Parathyroid adenoma (tissue), 2 donors: Measurements from ENCODE around the gene CDH4.

Experiments
- H2AFZ ChIP-seq: fragments of 300-600 bp; sonication (generic); one replicate; pipeline ENCODE4 v1.7.0; 2017; ENCODE audit warnings: antibody characterized with exemption, mild to moderate bottlenecking
- H3K27ac ChIP-seq: fragments of 300-600 bp; sonication (generic); one replicate; pipeline ENCODE4 v1.7.0; 2017
- H3K27me3 ChIP-seq: fragments of 300-600 bp; sonication (generic); one replicate; pipeline ENCODE4 v1.7.0; 2017; ENCODE audit warnings: low read length; ENCODE audit not compliant: control insufficient read depth, insufficient read depth
- H3K36me3 ChIP-seq: fragments of 300-600 bp; sonication (generic); one replicate; pipeline ENCODE4 v1.7.0; 2017; ENCODE audit warnings: low read length; ENCODE audit not compliant: control insufficient read depth, insufficient read depth
- H3K4me1 ChIP-seq: fragments of 300-600 bp; sonication (generic); one replicate; pipeline ENCODE4 v1.7.0; 2017; ENCODE audit warnings: control low read depth
- H3K4me2 ChIP-seq: fragments of 300-600 bp; sonication (generic); one replicate; pipeline ENCODE4 v1.7.0; 2017; ENCODE audit warnings: low read length
- H3K4me3 ChIP-seq: fragments of 300-600 bp; sonication (generic); one replicate; pipeline ENCODE4 v1.7.0; 2017; ENCODE audit warnings: low read depth, low read length
- H3K79me2 ChIP-seq: fragments of 300-600 bp; sonication (generic); one replicate; pipeline ENCODE4 v1.7.0; 2017; ENCODE audit warnings: control low read depth
- H3K9ac ChIP-seq: fragments of 300-600 bp; sonication (generic); one replicate; pipeline ENCODE4 v1.7.0; 2017; ENCODE audit warnings: mild to moderate bottlenecking
- H3K9me3 ChIP-seq: fragments of 300-600 bp; sonication (generic); one replicate; pipeline ENCODE4 v1.7.0; 2017; ENCODE audit warnings: low read length; ENCODE audit not compliant: control insufficient read depth
- CTCF ChIP-seq: fragments of 300-600 bp; sonication (generic); IDR thresholded peaks from one replicate; pipeline ENCODE4 v1.7.0; 2017; ENCODE audit warnings: antibody characterized with exemption, mild to moderate bottlenecking
- donor health status: primary hyperparathyroidism.

The CDH4 gene

GRCh38 chr20:61828891-61829290 is 576.8 kb downstream of the CDH4 start:
- TF ChIP-seq CTCF: no peak
- Histone ChIP-seq H2AFZ (no peak overlapping the region), H3K9me3 (no peaks in the 10 kb centered on the region), H3K79me2 (no peaks in the 10 kb centered on the region), H3K27me3 (no peaks in the 10 kb centered on the region), H3K4me2 (no peak overlapping the region), H3K36me3 (no peaks in the 10 kb centered on the region), H3K9ac (no peak overlapping the region), H3K4me1 (no peaks in the 10 kb centered on the region), H3K27ac (no peak overlapping the region), H3K4me3 (no peak overlapping the region)

DNA sequence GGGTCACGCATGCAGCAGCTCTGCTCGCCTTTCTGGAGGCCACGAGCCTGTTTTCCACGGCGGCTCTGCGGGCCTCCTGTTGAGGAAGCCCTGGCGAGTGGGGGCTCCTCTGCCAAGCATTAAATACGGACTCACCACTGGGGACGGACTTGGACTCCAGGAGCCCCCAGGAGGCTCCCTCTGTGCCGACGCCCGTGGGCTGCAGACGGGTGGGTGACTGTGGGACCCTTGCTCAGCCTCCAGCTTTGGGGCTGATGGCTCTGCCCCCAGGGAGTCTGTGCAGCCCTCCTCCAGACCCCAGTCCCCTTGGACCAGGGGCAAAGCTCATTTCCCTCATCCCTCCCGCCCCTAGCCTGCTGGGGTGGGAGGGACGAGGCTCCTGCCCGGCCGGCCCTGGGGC is 577.5 kb downstream of the CDH4 start:
- no peak for TF ChIP-seq CTCF
- Histone ChIP-seq H3K9me3 (no peaks in the 10 kb centered on the region), H3K27me3 (no peaks in the 10 kb centered on the region), H3K36me3 (no peaks in the 10 kb centered on the region), H3K4me2 (no peak overlapping the region), H3K9ac (no peak overlapping the region), H3K4me3 (no peak overlapping the region), H3K4me1 (no peaks in the 10 kb centered on the region), H3K27ac (no peak overlapping the region), H3K79me2 (no peaks in the 10 kb centered on the region), H2AFZ (no peak overlapping the region)

DNA sequence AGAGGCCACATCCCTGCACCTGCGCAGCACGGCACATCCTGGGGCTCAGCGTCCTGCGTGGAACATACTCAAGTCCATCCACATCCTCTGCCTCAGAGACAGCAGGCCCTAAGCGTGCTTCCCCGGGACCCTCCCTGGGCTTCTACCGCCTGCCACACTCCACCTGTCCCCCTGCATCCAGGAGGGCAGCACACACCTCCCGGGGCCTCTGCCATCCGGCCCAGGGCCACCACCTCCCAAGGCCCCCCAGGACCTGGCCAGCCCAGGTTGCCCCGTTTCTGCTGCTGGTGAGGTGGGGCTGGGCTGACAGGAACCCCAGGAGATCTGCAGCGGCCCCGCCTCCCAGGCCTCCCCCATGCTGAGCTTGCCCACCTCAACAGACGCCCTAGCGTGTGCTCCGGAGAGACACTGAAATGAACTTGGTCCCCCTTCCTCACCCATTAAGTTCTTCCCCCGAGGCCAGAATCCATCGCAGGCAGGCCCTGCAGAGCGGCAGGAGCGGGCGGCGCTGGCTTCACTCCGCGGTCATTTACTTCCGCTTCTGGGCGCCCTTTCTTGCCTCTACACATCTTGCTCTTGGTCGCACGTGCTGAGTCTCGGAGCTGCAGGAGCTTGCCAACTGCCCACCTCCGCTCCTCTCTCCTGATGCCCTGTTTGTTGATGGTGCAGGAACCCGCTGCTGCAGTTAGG is 578.3 kb downstream of the CDH4 start:
- H2AFZ ChIP-seq: no peak overlapping the region
- no peak overlapping the region for H3K4me3 ChIP-seq
- no peaks in the 10 kb centered on the region for H3K79me2 ChIP-seq
- H3K9me3 ChIP-seq: no peaks in the 10 kb centered on the region
- no peaks in the 10 kb centered on the region for H3K27me3 ChIP-seq
- H3K4me1 ChIP-seq: no peaks in the 10 kb centered on the region
- TF ChIP-seq CTCF: no peak
- no peaks in the 10 kb centered on the region for H3K36me3 ChIP-seq
- H3K4me2 ChIP-seq: no peak overlapping the region
- no peak overlapping the region for H3K27ac ChIP-seq
- H3K9ac ChIP-seq: no peak overlapping the region

DNA sequence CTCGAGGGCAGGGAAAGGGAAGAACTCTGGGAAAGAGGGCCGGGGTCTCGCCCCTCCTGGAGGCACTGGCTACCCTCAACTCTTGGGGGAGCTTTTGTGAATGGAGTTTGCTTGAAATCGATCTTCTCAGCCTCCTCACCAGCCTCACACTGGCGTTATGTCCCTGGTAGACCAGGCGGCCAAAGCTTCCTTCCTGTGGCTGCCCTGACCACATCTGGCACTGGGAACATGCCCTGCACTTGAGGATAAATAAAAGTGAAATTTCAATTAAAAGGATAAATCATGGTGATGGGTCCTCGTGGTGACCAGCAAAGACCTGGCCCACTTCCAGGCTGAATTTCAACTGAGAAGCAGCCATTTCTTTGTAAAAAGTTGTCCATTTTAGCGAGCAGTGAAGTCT is 578.9 kb downstream of the CDH4 start:
- TF ChIP-seq CTCF: no peak
- H3K4me3 ChIP-seq: no peak overlapping the region
- H3K79me2 ChIP-seq: no peaks in the 10 kb centered on the region
- H3K27me3 ChIP-seq: no peaks in the 10 kb centered on the region
- no peak overlapping the region for H3K9ac ChIP-seq
- no peak overlapping the region for H3K27ac ChIP-seq
- H3K4me2 ChIP-seq: no peak overlapping the region
- H3K4me1 ChIP-seq: no peaks in the 10 kb centered on the region
- no peak overlapping the region for H2AFZ ChIP-seq
- H3K9me3 ChIP-seq: no peaks in the 10 kb centered on the region
- H3K36me3 ChIP-seq: no peaks in the 10 kb centered on the region

DNA sequence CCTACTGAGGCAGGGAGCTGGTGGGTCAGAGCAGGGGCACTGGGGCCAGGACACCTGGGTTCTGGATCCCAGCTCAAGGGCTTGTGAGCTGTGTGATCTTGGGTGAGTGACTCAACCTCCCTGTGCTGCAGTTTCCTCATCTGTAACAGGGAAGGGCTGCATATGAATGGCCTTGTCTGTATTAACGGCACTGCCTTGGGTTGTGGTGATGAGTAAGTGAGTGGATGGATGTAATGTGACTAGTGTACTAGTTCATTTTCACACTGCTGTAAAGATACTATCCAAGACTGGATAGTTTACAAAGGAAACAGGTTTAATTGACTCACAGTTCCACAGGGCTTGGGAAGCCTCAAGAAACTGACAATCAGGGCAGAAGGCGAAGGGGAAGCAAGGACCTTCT is 580.1 kb downstream of the CDH4 start:
- H3K27ac ChIP-seq: no peak overlapping the region

More for the DNA sequence above, 580.1 kb downstream of the CDH4 start:
- Histone ChIP-seq H3K79me2 (no peaks in the 10 kb centered on the region), H3K4me2 (no peak overlapping the region), H2AFZ (no peak overlapping the region), H3K27me3 (no peaks in the 10 kb centered on the region), H3K4me1 (no peaks in the 10 kb centered on the region), H3K9ac (no peak overlapping the region), H3K9me3 (no peaks in the 10 kb centered on the region), H3K36me3 (no peaks in the 10 kb centered on the region), H3K4me3 (no peak overlapping the region)
- TF ChIP-seq CTCF: no peak
